Adrenal gland (tissue), 12 donors: Measurements from ENCODE around the gene LRP10. TPM values are rescaled to one million over a fixed set of nuclear protein-coding genes. Genes with fewer than 3 reads are reported as not detected.

Experiments used
- DNase-seq, 7 donors: peaks; one replicate each; pipeline ENCODE4 v3.0.0-alpha.2; 2019 to 2020
- H3K27ac ChIP-seq, 5 donors: fragments of 200-600 bp; sonication (generic) in 4 of 5; 1 replicate in 3 of 5; 2 replicates in 2 of 5; pipeline versions ENCODE4 v1.5.1 to v1.8.0; 2016 to 2020; ENCODE audit warnings: mild to moderate bottlenecking in 1 of 5
- H3K27me3 ChIP-seq: fragments of 200-600 bp; 2 replicates; pipeline ENCODE4 v1.8.0; 2021
- H3K36me3 ChIP-seq, 2 donors: fragments of 200-600 bp; replicated peaks in 1 of 2; 1 replicate in 1 of 2; 2 replicates in 1 of 2; pipeline versions ENCODE4 v1.5.1 to v1.8.0; 2018 to 2022
- H3K4me1 ChIP-seq, 2 donors: fragments of 200-600 bp; replicated peaks in 1 of 2; 1 replicate in 1 of 2; 2 replicates in 1 of 2; pipeline versions ENCODE4 v1.5.1 to v1.8.0; 2018 to 2021
- H3K4me3 ChIP-seq, 4 donors: fragments of 200-600 bp; sonication (generic) in 3 of 4; one replicate each; pipeline ENCODE4 v1.5.1; 2016 to 2018
- H3K9me3 ChIP-seq, 3 donors: fragments of 200-600 bp; sonication (generic) in 1 of 3; replicated peaks in 1 of 3; 1 replicate in 2 of 3; 2 replicates in 1 of 3; pipeline versions ENCODE4 v1.5.1 to v1.8.0; 2016 to 2021
- POLR2A ChIP-seq, 2 donors: fragments of 450-650 bp; IDR thresholded peaks; one replicate each; pipeline ENCODE4 v1.6.1; 2017; ENCODE audit warnings: antibody characterized with exemption in 2 of 2, mild to moderate bottlenecking in 2 of 2, moderate library complexity in 1 of 2
- WGBS, 4 donors: extraction: QIAGEN DNeasy Blood & Tissue Kit in 2 of 4; methylation state at CpG; one replicate each; pipeline versions ENCODE4 v1.1.5 to v1.1.7; 2013 to 2017; 5-methylcytosine and 5-hydroxymethylcytosine counted together
- intact Hi-C, 2 donors: fragments of 100-400 bp; cut with DNase I; formaldehyde crosslinking; loops; one replicate each; pipeline versions ENCODE4 v1.14.1 to v1.15.0; 2022 to 2023
- polyA plus RNA-seq, 3 donors: library from polyadenylated mRNA; stranded (reverse); fragments of 200-250 nt in 2 of 3; fragments of 350-450 nt in 1 of 3; fragmentation: Illumina TruSeq in 1 of 3; extraction: RNeasy Lipid Tissue Mini Kit (QIAGEN cat#74804) in 1 of 3; gene quantifications; one replicate each; pipeline ENCODE4 v1.2.3, GENCODE V29; 2013 to 2014
- total RNA-seq, 9 donors: library from RNA; depleted of rRNA in 4 of 9; stranded (reverse); fragments of >200 nt in 4 of 9; fragments of 120-200 nt in 1 of 9; fragmentation: NEBNext Ultra II Directional in 1 of 9; extraction: Animal tissue kit (Norgen Biotek cat#: 25700) in 1 of 9; gene quantifications; one replicate each; pipeline versions ENCODE4 v1.1.0 to v1.2.4, GENCODE V29; 2013 to 2023
- TF ChIP-seq, protein P1 (sequence below), 6 experiments: fragments of 450-650 bp in 4 of 6; fragments of 200-600 bp in 2 of 6; sonication (generic) in 1 of 6; IDR thresholded peaks; 1 replicate in 5 of 6; 2 replicates in 1 of 6; pipeline versions ENCODE4 v1.5.1 to v1.8.0; 2016 to 2021; ENCODE audit warnings: antibody characterized with exemption in 6 of 6, mild to moderate bottlenecking in 2 of 6, moderate library complexity in 1 of 6
- donor health status: healthy with polysubstance abuse.
- donor health status: Bipolar disorder and iron deficiency.
- donor health status: DM: yes; HTN: yes; CAD: no.
- donor health status: DM: no; HTN: no; CAD: no.
- donor health status: DM: no; HTN: no; CAD: no.
- donor health status: DM: yes; HTN: yes; CAD: no.

The LRP10 gene
- total and polyA plus RNA-seq, 12 donors = 13.1 to 207 (median 83.2) TPM

DNA sequence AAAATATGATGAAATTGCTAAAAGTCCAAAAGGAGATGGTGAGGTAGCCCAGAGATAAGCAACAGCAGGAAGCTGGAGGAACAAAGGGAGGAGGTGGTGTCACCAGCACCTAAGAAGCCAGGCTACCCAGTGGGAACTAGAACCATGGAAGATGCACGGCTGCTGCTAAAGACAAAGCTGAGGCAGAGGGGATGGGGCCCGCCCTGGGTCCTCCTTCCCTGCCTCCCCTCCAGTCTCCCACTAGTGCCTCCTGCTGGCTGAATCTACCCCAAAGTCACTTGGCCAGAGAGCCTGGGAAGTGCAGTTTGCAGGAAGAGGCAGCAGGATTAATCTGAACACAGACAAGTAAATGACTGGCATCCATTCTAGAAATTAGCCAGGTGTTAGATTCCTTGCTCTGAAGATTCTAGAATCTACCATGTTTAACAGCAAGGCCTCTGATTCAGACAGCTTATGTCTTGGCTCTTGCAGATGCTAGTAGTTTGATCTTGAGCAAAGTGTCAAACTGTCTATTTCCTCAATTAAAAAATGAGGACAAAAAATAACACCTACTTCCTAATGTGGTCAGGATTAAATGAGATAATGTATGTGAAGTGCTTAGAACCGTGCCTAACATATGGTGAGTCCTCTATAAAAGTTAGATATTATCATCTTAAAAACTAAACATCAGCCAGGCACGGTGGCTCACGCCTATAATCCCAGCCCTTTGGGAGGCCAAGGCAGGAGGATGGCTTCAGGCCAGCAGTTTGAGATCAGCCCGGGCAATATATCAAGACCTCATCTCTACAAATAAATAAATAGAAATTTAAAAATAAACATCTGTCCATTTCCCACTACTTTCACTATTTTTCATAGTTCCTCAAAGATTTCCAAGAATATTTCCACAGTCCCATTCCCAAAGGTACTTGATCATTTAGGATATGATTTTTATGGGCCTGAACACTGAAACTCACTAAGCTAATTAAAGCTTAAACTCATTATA is 5.8 kb upstream of the LRP10 start:
- intact Hi-C loops = no loop called here
- no peak overlapping the region for H3K4me3 ChIP-seq
- peaks cover 7% of the 10 kb centered on the region in 2 donors for H3K4me1 ChIP-seq
- no peak for TF ChIP-seq POLR2A (IDR thresholded peaks at IDR 0.05)
- TF ChIP-seq, protein P1, sequence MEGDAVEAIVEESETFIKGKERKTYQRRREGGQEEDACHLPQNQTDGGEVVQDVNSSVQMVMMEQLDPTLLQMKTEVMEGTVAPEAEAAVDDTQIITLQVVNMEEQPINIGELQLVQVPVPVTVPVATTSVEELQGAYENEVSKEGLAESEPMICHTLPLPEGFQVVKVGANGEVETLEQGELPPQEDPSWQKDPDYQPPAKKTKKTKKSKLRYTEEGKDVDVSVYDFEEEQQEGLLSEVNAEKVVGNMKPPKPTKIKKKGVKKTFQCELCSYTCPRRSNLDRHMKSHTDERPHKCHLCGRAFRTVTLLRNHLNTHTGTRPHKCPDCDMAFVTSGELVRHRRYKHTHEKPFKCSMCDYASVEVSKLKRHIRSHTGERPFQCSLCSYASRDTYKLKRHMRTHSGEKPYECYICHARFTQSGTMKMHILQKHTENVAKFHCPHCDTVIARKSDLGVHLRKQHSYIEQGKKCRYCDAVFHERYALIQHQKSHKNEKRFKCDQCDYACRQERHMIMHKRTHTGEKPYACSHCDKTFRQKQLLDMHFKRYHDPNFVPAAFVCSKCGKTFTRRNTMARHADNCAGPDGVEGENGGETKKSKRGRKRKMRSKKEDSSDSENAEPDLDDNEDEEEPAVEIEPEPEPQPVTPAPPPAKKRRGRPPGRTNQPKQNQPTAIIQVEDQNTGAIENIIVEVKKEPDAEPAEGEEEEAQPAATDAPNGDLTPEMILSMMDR (IDR thresholded peaks at IDR 0.05) = no peak
- no peaks in the 10 kb centered on the region for H3K9me3 ChIP-seq
- no peak for DNase-seq
- WGBS, 4 donors = 61 to 69% (median 67%) methylated on average over 6 of the region's 6 CpGs
- no peaks in the 10 kb centered on the region for H3K27me3 ChIP-seq
- no peak overlapping the region for H3K27ac ChIP-seq
- no peaks in the 10 kb centered on the region for H3K36me3 ChIP-seq

DNA sequence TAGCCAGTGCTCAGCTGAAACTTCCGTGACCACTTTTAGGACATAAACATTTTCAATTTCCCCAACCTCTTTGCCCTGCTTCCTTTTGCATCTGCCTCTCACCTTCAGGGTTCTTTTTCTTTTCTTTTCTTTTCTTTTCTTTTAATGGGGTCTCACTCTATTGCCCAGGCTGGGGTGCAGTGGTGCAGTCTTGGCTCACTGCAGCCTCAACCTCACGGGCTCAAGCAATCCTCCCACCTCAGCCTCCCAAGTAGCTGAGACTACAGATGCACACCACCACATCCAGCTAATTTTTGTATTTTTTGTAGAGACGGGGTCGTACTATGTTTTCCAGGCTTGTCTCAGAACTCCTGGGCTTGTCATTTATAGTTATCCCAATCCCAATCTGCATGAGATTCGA is 4.7 kb upstream of the LRP10 start:
- Histone ChIP-seq H3K27ac (no peak overlapping the region), H3K27me3 (no peaks in the 10 kb centered on the region), H3K4me1 (peaks cover 10% of the 10 kb centered on the region in 2 donors), H3K9me3 (no peaks in the 10 kb centered on the region), H3K36me3 (no peaks in the 10 kb centered on the region), H3K4me3 (no peak overlapping the region)
- TF ChIP-seq, protein P1 (IDR thresholded peaks at IDR 0.05) = no peak
- no peak for TF ChIP-seq POLR2A (IDR thresholded peaks at IDR 0.05)
- intact Hi-C loops = no loop called here
- no peak for DNase-seq
- 93 to 95% (median 95%) methylated on average over 5 of the region's 5 CpGs for WGBS, 4 donors

DNA sequence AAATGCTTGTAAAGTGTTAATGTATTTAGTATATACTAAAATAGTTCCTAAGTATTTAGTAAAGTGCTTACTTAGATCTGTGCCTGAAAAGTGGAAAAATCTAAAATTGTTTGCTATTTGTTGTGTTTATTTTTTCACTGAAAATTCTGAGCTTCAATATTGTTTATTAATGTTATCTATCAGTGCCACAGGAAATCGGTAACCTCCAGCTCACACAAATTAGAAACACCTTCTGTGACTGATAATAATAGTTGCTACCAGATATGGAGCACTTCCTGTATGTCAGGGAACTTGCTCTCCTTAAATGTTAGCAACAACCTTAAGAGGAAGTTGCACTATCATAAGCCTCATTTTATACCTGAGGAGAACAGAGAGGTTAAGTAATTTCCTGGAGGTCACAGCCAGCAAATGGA is 723 bp upstream of the LRP10 start:
- TF ChIP-seq, protein P1 (IDR thresholded peaks at IDR 0.05) = no peak
- TF ChIP-seq POLR2A (IDR thresholded peaks at IDR 0.05) = no peak
- Histone ChIP-seq H3K9me3 (no peaks in the 10 kb centered on the region), H3K36me3 (peaks cover 0 to 25% of the 10 kb centered on the region in 2 donors), H3K27me3 (no peaks in the 10 kb centered on the region), H3K4me1 (peaks cover 15 to 19% of the 10 kb centered on the region in 2 donors), H3K27ac (peak overlapping the region; percentile 83 to 97 (median 93)), H3K4me3 (peak overlapping the region in 2 of 4 donors; percentile 88 to 89)
- 3 to 5% (median 4%) methylated on average over 1 of the region's 1 CpG for WGBS, 4 donors
- DNase-seq = no peak
- intact Hi-C loops = no loop called here

DNA sequence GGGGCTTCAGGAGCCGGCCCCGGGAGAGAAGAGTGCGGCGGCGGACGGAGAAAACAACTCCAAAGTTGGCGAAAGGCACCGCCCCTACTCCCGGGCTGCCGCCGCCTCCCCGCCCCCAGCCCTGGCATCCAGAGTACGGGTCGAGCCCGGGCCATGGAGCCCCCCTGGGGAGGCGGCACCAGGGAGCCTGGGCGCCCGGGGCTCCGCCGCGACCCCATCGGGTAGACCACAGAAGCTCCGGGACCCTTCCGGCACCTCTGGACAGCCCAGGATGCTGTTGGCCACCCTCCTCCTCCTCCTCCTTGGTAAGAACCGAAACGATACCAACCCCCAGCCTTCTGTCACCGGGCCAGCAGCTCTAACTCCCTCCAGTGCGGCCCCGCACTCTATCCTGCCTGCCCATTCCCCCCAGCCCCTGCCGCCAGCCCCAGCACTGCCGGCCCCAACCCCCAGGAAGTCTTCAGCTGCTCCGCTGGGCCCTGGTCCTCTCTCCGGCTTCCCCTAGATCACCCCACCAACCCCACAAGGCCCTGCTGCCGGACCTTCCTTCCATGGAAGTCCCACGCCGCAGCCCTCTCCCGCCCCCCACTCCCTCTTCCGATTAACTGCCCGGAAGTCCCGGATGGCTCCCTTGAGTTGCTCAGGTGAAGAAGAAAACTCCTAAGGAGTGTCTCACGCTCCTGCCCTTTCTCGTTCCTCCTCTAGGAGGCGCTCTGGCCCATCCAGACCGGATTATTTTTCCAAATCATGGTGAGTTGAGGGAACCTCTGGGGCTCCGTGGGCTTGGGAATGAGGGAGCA is 693 bp downstream of the LRP10 start:
- Histone ChIP-seq H3K4me1 (peaks cover 15 to 19% of the 10 kb centered on the region in 2 donors), H3K36me3 (peaks cover 0 to 40% of the 10 kb centered on the region in 2 donors), H3K9me3 (no peaks in the 10 kb centered on the region), H3K27me3 (no peaks in the 10 kb centered on the region), H3K27ac (peak overlapping the region; percentile 83 to 97 (median 93)), H3K4me3 (peak overlapping the region; percentile 57 to 96 (median 88))
- 0 to 1% (median 0%) methylated on average over 20 to 45 of the region's 45 CpGs for WGBS, 4 donors
- TF ChIP-seq POLR2A (IDR thresholded peaks at IDR 0.05) = peak in 1 of 2 donors; percentile 14
- TF ChIP-seq, protein P1 (IDR thresholded peaks at IDR 0.05) = peak; percentile 88 to 95 (median 92)
- DNase-seq = peak; percentile 69 to 95 (median 82)
- intact Hi-C loops = no loop called here
